ENCODE measurements around the gene LIMCH1. TPM values are rescaled to one million over a fixed set of nuclear protein-coding genes. Genes with fewer than 3 reads are reported as not detected.

Gene LIMCH1
- total RNA-seq, 2 experiments from 2014 or later, result not detected

DNA sequence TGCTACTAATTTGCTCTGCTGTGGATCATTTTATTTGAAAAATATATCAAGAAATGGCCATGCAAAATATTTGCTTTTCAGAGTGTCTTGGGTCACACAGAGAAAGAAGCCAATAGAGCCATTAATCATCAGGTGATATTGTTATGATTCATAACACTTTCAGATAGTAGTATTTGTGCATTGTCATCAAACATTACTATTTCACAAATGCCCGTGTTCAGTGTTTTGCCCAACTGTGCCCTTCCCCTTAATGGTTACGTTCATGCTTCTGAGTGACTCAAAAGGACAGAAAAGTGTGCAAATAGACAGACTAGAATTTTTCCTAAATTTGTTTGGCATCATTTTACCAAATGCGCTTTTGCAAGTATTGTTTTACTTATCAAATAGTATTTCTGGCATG lies 164.0 kb downstream of the LIMCH1 start:
- H3K79me2 ChIP-seq (ENCODE audit: insufficient read depth, low read depth, low read length), result no peaks in the 10 kb centered on the region
- no peaks in the 10 kb centered on the region for H3K9me3 ChIP-seq (ENCODE audit: low read length)
- H3K4me2 ChIP-seq (ENCODE audit: low read length), result no peak overlapping the region
- BruUV-seq (replicated peaks), result no TSS peak
- H3K9me2 ChIP-seq (ENCODE audit: insufficient read depth, low read length), result no peaks in the 10 kb centered on the region
- DNase-seq (ENCODE audit: low spot score), result no peak
- no peaks in the 10 kb centered on the region for H3K36me3 ChIP-seq (ENCODE audit: insufficient read depth, low read length)
- CTCF ChIA-PET (ENCODE audit: unreplicated experiment), result no interaction called here
- H4K20me1 ChIP-seq (ENCODE audit: insufficient read depth, low read length), result no peaks in the 10 kb centered on the region
- H3K27ac ChIP-seq (ENCODE audit: low read depth, low read length, poor library complexity, severe bottlenecking), result no peak overlapping the region
- POLR2A ChIA-PET, result no interaction called here
- TF ChIP-seq, protein P1, sequence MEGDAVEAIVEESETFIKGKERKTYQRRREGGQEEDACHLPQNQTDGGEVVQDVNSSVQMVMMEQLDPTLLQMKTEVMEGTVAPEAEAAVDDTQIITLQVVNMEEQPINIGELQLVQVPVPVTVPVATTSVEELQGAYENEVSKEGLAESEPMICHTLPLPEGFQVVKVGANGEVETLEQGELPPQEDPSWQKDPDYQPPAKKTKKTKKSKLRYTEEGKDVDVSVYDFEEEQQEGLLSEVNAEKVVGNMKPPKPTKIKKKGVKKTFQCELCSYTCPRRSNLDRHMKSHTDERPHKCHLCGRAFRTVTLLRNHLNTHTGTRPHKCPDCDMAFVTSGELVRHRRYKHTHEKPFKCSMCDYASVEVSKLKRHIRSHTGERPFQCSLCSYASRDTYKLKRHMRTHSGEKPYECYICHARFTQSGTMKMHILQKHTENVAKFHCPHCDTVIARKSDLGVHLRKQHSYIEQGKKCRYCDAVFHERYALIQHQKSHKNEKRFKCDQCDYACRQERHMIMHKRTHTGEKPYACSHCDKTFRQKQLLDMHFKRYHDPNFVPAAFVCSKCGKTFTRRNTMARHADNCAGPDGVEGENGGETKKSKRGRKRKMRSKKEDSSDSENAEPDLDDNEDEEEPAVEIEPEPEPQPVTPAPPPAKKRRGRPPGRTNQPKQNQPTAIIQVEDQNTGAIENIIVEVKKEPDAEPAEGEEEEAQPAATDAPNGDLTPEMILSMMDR (conservative IDR thresholded peaks at IDR 0.05; ENCODE audit: low read length), result no peak
- TF ChIP-seq EZH2phosphoT487 (IDR thresholded peaks at IDR 0.05; ENCODE audit: borderline replicate concordance, low read depth, low read length), result no peak
- H3K4me1 ChIP-seq (ENCODE audit: insufficient read depth, low read length, poor library complexity, severe bottlenecking), result no peaks in the 10 kb centered on the region
- intact Hi-C loops (cut with micrococcal nuclease; ENCODE audit: unreplicated experiment), result no loop called here
- no peak overlapping the region for H2AFZ ChIP-seq (ENCODE audit: low read length)
- no peak overlapping the region for H3K4me3 ChIP-seq (ENCODE audit: low read depth, low read length, poor library complexity, severe bottlenecking)

DNA sequence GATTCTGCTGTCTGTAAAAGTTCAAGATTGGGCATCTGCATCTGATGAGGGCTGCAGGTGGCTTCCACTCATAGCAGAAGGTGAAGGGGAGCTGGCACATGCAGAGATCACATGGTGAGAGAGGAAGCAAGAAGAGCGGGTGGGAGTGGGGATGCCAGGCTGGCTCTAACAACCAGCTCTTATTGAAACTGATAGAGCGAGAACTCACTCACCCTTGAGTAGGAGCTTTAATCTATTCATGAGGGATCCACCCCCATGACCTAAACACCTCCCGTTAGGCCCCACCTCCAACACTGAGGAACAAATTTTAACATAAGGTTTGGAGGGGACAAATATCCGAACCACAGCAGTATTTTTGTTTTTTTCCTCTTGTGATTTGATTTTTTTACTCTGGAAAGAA lies 164.8 kb downstream of the LIMCH1 start:
- Histone ChIP-seq H3K4me1 (ENCODE audit: insufficient read depth, low read length, poor library complexity, severe bottlenecking) (no peaks in the 10 kb centered on the region), H3K9me2 (ENCODE audit: insufficient read depth, low read length) (no peaks in the 10 kb centered on the region), H3K79me2 (ENCODE audit: insufficient read depth, low read depth, low read length) (no peaks in the 10 kb centered on the region), H2AFZ (ENCODE audit: low read length) (no peak overlapping the region), H3K9me3 (ENCODE audit: low read length) (no peaks in the 10 kb centered on the region), H3K27ac (ENCODE audit: low read depth, low read length, poor library complexity, severe bottlenecking) (no peak overlapping the region), H4K20me1 (ENCODE audit: insufficient read depth, low read length) (no peaks in the 10 kb centered on the region), H3K4me2 (ENCODE audit: low read length) (no peak overlapping the region), H3K36me3 (ENCODE audit: insufficient read depth, low read length) (no peaks in the 10 kb centered on the region), H3K4me3 (ENCODE audit: low read depth, low read length, poor library complexity, severe bottlenecking) (no peak overlapping the region)
- BruUV-seq (replicated peaks), result no TSS peak
- ChIA-PET CTCF (ENCODE audit: unreplicated experiment) (no interaction called here), POLR2A (no interaction called here)
- DNase-seq (ENCODE audit: low spot score), result no peak
- TF ChIP-seq, protein P1 (conservative IDR thresholded peaks at IDR 0.05; ENCODE audit: low read length), result no peak
- no peak for TF ChIP-seq EZH2phosphoT487 (IDR thresholded peaks at IDR 0.05; ENCODE audit: borderline replicate concordance, low read depth, low read length)
- intact Hi-C loops (cut with micrococcal nuclease; ENCODE audit: unreplicated experiment), result no loop called here

DNA sequence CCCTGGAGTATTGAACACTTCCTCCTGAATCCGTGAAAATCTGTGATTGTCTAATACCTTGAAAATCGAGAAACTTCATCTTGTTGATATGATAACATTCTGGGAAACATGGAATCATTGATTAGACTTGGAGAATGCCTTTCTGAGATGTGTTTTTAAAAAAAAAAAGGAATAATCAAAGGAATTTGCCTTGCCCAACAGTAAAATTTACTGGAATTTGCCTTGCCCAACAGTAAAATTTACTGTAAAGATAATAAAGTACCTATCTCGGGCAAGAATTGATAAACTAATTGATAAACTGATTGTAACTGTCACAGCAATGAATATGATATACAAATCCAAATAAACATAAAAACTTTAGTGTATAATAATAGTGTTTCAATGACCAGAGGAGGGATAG lies 165.8 kb downstream of the LIMCH1 start:
- CTCF ChIA-PET (ENCODE audit: unreplicated experiment), result no interaction called here
- no TSS peak for BruUV-seq (replicated peaks)

More for the DNA sequence above, 165.8 kb downstream of the LIMCH1 start:
- Histone ChIP-seq H2AFZ (ENCODE audit: low read length) (no peak overlapping the region), H3K4me2 (ENCODE audit: low read length) (no peak overlapping the region), H3K4me1 (ENCODE audit: insufficient read depth, low read length, poor library complexity, severe bottlenecking) (no peaks in the 10 kb centered on the region), H3K79me2 (ENCODE audit: insufficient read depth, low read depth, low read length) (no peaks in the 10 kb centered on the region), H4K20me1 (ENCODE audit: insufficient read depth, low read length) (no peaks in the 10 kb centered on the region), H3K36me3 (ENCODE audit: insufficient read depth, low read length) (no peaks in the 10 kb centered on the region), H3K9me2 (ENCODE audit: insufficient read depth, low read length) (no peaks in the 10 kb centered on the region), H3K4me3 (ENCODE audit: low read depth, low read length, poor library complexity, severe bottlenecking) (no peak overlapping the region), H3K9me3 (ENCODE audit: low read length) (no peaks in the 10 kb centered on the region), H3K27ac (ENCODE audit: low read depth, low read length, poor library complexity, severe bottlenecking) (no peak overlapping the region)
- TF ChIP-seq EZH2phosphoT487 (IDR thresholded peaks at IDR 0.05; ENCODE audit: borderline replicate concordance, low read depth, low read length), result no peak
- TF ChIP-seq, protein P1 (conservative IDR thresholded peaks at IDR 0.05; ENCODE audit: low read length), result no peak
- no peak for DNase-seq (ENCODE audit: low spot score)
- intact Hi-C loops (cut with micrococcal nuclease; ENCODE audit: unreplicated experiment), result no loop called here
- POLR2A ChIA-PET, result interaction anchor here (0.5 kb wide), 1 partner anchor 836 kb away, joined by 3 read pairs; no protein-coding TSS in a partner anchor
